ENCODE data around the gene SGCD.

SGCD gene

DNA sequence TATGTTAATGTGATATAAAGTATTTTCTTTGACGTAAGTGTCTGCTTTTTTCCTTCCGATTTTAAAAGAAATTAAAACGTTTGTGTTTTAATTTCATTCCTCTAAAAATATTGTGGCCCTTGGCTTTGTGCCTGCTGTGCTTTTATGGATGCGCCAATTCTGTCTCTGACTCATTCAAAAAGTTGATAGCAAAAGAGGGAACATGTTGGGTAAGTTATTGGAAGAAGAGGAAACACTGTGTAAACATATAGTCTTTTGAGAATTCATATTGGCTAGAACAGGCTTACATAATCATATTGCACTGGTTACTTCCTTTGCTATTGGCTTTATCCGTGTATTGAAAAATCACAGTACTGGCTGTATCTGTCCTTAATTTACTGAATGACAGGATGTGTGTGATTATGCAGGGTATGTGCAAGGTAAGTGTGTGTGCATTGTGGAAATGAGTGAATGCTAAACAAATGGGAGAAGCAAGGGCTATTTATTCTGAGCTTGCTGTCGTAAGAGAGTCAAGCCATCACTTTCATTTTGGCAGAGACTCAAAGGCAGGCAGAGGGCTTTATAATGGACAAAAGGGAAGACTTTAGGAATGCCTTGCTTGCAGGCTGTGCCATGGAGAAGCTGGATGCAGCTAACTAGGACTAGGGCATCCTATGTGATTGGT lies 67.8 kb downstream of the SGCD start:
- H3K9me3 ChIP-seq: no peaks in the 10 kb centered on the region
- H3K27ac ChIP-seq: no peak overlapping the region
- TF ChIP-seq, protein P1, sequence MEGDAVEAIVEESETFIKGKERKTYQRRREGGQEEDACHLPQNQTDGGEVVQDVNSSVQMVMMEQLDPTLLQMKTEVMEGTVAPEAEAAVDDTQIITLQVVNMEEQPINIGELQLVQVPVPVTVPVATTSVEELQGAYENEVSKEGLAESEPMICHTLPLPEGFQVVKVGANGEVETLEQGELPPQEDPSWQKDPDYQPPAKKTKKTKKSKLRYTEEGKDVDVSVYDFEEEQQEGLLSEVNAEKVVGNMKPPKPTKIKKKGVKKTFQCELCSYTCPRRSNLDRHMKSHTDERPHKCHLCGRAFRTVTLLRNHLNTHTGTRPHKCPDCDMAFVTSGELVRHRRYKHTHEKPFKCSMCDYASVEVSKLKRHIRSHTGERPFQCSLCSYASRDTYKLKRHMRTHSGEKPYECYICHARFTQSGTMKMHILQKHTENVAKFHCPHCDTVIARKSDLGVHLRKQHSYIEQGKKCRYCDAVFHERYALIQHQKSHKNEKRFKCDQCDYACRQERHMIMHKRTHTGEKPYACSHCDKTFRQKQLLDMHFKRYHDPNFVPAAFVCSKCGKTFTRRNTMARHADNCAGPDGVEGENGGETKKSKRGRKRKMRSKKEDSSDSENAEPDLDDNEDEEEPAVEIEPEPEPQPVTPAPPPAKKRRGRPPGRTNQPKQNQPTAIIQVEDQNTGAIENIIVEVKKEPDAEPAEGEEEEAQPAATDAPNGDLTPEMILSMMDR (IDR thresholded peaks at IDR 0.05): no peak
- H3K4me1 ChIP-seq (ENCODE audit: control insufficient read depth in 1 of 2, insufficient read depth in 1 of 2, low read depth in 1 of 2, low read length in 1 of 2): no peaks in the 10 kb centered on the region
- H3K36me3 ChIP-seq: no peaks in the 10 kb centered on the region
- no peak overlapping the region for H3K4me3 ChIP-seq (ENCODE audit: low read depth in 1 of 2, low read length in 1 of 2)
- no peaks in the 10 kb centered on the region for H3K27me3 ChIP-seq

DNA sequence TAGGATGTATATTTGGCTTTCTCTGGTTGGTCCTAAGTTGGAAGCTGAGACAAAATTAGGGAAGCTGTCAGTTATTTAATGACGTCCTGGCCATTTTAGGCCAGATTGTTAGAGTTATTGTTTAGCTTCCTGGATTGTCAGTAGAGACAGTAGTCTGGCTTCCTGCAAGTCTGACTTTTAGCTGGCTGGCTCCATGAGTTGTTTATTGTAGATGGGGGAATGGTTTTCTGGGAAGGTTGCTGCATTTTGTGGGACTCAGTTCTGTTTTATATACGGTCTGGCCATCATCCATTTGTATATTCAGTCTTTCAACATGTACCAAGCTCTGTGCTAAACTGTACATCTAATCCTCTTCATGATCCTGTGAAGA lies 68.3 kb downstream of the SGCD start:
- Histone ChIP-seq H3K4me3 (ENCODE audit: low read depth in 1 of 2, low read length in 1 of 2) (no peak overlapping the region), H3K4me1 (ENCODE audit: control insufficient read depth in 1 of 2, insufficient read depth in 1 of 2, low read depth in 1 of 2, low read length in 1 of 2) (no peaks in the 10 kb centered on the region), H3K36me3 (no peaks in the 10 kb centered on the region), H3K27me3 (no peaks in the 10 kb centered on the region), H3K9me3 (no peaks in the 10 kb centered on the region), H3K27ac (no peak overlapping the region)
- TF ChIP-seq, protein P1 (IDR thresholded peaks at IDR 0.05): no peak

DNA sequence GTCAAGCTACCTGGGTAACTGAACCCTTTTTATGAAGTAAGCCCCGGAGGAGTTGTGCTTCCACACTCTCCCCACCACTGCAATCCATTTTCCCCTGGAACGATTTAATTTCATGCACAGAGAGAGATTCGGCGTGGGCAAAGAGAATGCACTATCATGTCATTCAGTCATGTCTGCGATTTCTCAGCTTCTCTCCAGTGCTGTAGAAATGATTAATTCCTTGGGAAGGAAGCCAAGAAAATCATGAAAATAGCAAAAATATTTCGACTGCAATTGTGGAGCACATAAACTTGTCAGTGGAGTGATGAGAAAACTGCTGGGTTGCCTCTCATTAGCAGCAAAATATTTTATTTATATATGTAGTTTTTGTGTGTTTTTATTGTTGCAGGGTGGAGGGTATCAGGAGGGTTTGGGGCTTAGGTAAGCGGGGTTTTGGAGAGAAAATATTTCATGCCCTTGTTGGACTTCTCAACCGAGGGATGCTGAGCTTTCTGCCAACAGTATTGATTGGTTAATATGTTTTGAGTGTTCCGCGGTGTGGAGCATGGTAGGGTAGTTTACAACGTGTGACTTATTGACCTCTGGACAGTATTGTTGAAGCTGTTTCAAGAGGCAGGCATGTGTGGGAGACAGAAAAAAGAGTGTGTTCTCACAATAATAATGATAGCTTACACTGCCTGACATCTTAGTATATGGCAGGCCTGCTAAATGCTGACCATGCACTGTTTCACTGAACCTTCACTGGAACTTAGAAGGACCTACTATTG lies 69.3 kb downstream of the SGCD start:
- Histone ChIP-seq H3K27ac (no peak overlapping the region), H3K4me1 (ENCODE audit: control insufficient read depth in 1 of 2, insufficient read depth in 1 of 2, low read depth in 1 of 2, low read length in 1 of 2) (no peaks in the 10 kb centered on the region)
- TF ChIP-seq, protein P1 (IDR thresholded peaks at IDR 0.05): no peak

DNA sequence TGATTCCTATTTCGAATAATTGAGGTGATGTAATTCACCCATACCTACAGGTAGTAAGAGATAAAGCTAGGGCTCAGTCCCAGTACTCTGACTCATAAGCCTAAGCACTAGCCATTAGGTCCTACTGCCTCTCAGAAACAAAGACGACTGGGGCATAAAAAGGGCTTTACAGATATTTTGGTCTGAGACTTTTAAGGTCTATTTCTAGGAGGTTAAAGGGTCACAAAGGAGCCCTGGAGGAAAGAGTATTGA lies 69.8 kb downstream of the SGCD start:
- H3K4me3 ChIP-seq (ENCODE audit: low read depth in 1 of 2, low read length in 1 of 2): no peak overlapping the region
- no peaks in the 10 kb centered on the region for H3K27me3 ChIP-seq
- no peak overlapping the region for H3K27ac ChIP-seq
- H3K36me3 ChIP-seq: no peaks in the 10 kb centered on the region
- TF ChIP-seq, protein P1 (IDR thresholded peaks at IDR 0.05): no peak
- H3K9me3 ChIP-seq: no peaks in the 10 kb centered on the region
- no peaks in the 10 kb centered on the region for H3K4me1 ChIP-seq (ENCODE audit: control insufficient read depth in 1 of 2, insufficient read depth in 1 of 2, low read depth in 1 of 2, low read length in 1 of 2)

More for the DNA sequence above, 69.3 kb downstream of the SGCD start:
- Histone ChIP-seq H3K36me3 (no peaks in the 10 kb centered on the region), H3K27me3 (no peaks in the 10 kb centered on the region), H3K9me3 (no peaks in the 10 kb centered on the region), H3K4me3 (ENCODE audit: low read depth in 1 of 2, low read length in 1 of 2) (no peak overlapping the region)

DNA sequence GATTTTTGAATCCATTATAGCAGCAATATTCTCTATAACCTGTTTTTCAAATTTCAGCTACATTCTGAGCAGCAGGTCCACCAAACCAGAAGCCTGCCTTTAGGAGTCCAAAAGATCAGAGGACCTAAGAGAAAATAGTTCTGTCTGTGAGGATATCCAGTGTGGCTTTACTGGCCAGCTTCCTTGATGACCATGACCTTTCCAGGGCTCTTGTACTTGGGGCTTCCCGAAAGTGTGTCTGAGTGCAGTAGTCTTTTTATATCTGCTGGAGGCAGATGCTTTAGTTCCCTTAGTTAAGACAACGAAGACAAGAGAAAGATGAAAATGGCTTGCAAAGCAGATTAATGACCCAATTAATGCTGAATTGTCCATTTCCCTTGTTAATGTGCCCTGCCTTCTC lies 72.4 kb downstream of the SGCD start:
- no peaks in the 10 kb centered on the region for H3K36me3 ChIP-seq
- H3K4me1 ChIP-seq (ENCODE audit: control insufficient read depth in 1 of 2, insufficient read depth in 1 of 2, low read depth in 1 of 2, low read length in 1 of 2): no peaks in the 10 kb centered on the region
- H3K27me3 ChIP-seq: no peaks in the 10 kb centered on the region
- TF ChIP-seq, protein P1 (IDR thresholded peaks at IDR 0.05): no peak
- H3K27ac ChIP-seq: no peak overlapping the region
- no peak overlapping the region for H3K4me3 ChIP-seq (ENCODE audit: low read depth in 1 of 2, low read length in 1 of 2)
- H3K9me3 ChIP-seq: no peaks in the 10 kb centered on the region

Measured in neutrophil (primary cell).